ENCODE results near the gene PRRC2B. TPM values are rescaled to one million over a fixed set of nuclear protein-coding genes. Genes with fewer than 3 reads are reported as not detected.

The PRRC2B gene
- total RNA-seq, 2 donors from 2014 or later, result 94.7 to 197 TPM

GRCh38 chr9:131417264-131418142 is 23.6 kb downstream of the PRRC2B start:
- Histone ChIP-seq H3K27ac (peak overlapping the region; percentile 67 to 71), H3K36me3 (no peaks in the 10 kb centered on the region), H3K4me3 (no peak overlapping the region), H3K27me3 (replicated peaks; ENCODE audit: insufficient read depth) (no peaks in the 10 kb centered on the region), H3K4me1 (replicated peaks) (peaks cover 38% of the 10 kb centered on the region), H3K9me3 (no peaks in the 10 kb centered on the region)
- no peak for DNase-seq (ENCODE audit: low spot score)
- WGBS, result 51% methylated on average over 13 of the region's 13 CpGs
- no peak for TF ChIP-seq CTCF (IDR thresholded peaks at IDR 0.05)
- no peak for TF ChIP-seq POLR2A (IDR thresholded peaks at IDR 0.05)
- TF ChIP-seq POLR2AphosphoS5 (IDR thresholded peaks at IDR 0.05), result no peak
- intact Hi-C loops (cut with DNase I), result no loop called here

- 8% methylated on average over 7 of the region's 7 CpGs for WGBS
- H3K4me1 ChIP-seq (replicated peaks), result peaks cover 46% of the 10 kb centered on the region
These were observed 24.5 kb downstream of the PRRC2B start for GRCh38 chr9:131418143-131419025.

GRCh38 chr9:131419026-131419614 is 25.2 kb downstream of the PRRC2B start:
- no peak for DNase-seq (ENCODE audit: low spot score)
- Histone ChIP-seq H3K36me3 (no peaks in the 10 kb centered on the region), H3K27me3 (replicated peaks; ENCODE audit: insufficient read depth) (no peaks in the 10 kb centered on the region), H3K9me3 (no peaks in the 10 kb centered on the region), H3K27ac (peak overlapping the region; percentile 67 to 71), H3K4me3 (no peak overlapping the region), H3K4me1 (replicated peaks) (peaks cover 53% of the 10 kb centered on the region)
- TF ChIP-seq POLR2A (IDR thresholded peaks at IDR 0.05) (no peak), CTCF (IDR thresholded peaks at IDR 0.05) (no peak), POLR2AphosphoS5 (IDR thresholded peaks at IDR 0.05) (no peak)
- 37% methylated on average over 8 of the region's 8 CpGs for WGBS
- intact Hi-C loops (cut with DNase I), result no loop called here

More at GRCh38 chr9:131418143-131419025, 24.5 kb downstream of the PRRC2B start:
- DNase-seq (ENCODE audit: low spot score), result peak; percentile 82
- Histone ChIP-seq H3K27me3 (replicated peaks; ENCODE audit: insufficient read depth) (no peaks in the 10 kb centered on the region), H3K36me3 (no peaks in the 10 kb centered on the region), H3K27ac (peak overlapping the region; percentile 67 to 71), H3K4me3 (no peak overlapping the region), H3K9me3 (no peaks in the 10 kb centered on the region)
- intact Hi-C loops (cut with DNase I), result no loop called here
- TF ChIP-seq POLR2AphosphoS5 (IDR thresholded peaks at IDR 0.05), result peak; percentile 83
- TF ChIP-seq POLR2A (IDR thresholded peaks at IDR 0.05), result no peak

DNA sequence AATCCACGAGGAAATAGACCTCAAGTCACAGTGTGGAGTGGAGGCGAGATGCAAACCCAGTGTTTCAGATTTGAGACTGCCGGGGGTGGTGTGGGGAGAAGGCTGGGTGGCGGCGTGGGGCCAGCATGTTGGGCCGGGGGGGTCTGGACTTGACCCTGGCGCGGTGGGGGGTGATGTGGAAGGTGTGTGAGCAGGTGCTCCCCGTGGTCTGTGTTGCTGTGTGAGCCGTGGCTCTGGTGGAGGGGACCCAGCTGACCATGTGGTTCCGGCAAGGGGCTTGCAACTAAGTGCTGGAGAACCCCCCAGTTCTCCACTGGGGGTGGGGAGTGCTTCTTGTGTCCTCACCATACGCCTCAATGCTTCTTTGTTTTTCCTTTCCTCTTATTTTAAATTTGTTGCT is 25.8 kb downstream of the PRRC2B start:
- intact Hi-C loops (cut with DNase I), result no loop called here
- Histone ChIP-seq H3K27ac (peak overlapping the region in 1 of 2 donors; percentile 67), H3K4me3 (no peak overlapping the region), H3K9me3 (no peaks in the 10 kb centered on the region), H3K36me3 (no peaks in the 10 kb centered on the region), H3K27me3 (replicated peaks; ENCODE audit: insufficient read depth) (no peaks in the 10 kb centered on the region), H3K4me1 (replicated peaks) (peaks cover 54% of the 10 kb centered on the region)
- 71% methylated on average over 12 of the region's 12 CpGs for WGBS
- no peak for TF ChIP-seq POLR2A (IDR thresholded peaks at IDR 0.05)
- DNase-seq (ENCODE audit: low spot score), result no peak

DNA sequence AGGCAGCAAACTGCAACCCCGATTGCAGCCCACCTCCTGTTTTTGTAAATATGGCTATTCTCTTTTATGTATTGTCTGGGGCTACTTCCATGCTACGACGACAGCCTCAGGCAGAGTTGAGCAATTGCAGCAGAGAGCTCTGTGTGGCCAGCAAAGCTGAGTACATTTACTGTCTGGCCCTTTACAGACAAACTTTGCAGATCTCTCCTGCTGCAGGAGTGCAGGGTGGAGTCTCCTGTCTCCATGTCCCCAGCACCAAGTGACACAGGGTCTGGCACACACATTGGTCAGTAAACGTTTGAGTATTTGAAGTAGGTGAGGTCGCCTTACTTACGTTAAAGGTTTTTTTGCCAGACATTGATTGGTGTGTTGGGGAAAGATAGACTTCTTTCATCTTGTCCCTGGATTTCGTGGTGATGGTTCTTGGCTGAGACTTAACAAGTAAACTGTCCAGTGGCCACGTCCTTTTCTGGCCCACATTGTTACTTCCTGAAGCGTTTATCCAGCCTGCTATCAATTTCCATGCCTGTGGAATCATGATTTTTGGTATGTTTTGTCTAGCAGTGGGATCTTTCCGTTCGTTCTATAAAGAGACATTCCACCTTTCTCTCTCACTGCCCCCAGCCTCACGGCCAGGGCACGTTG is 27.2 kb downstream of the PRRC2B start:
- Histone ChIP-seq H3K36me3 (no peaks in the 10 kb centered on the region), H3K9me3 (no peaks in the 10 kb centered on the region), H3K27ac (peak overlapping the region; percentile 39 to 77), H3K4me3 (no peak overlapping the region), H3K27me3 (replicated peaks; ENCODE audit: insufficient read depth) (no peaks in the 10 kb centered on the region), H3K4me1 (replicated peaks) (peaks cover 54% of the 10 kb centered on the region)
- intact Hi-C loops (cut with DNase I), result no loop called here
- DNase-seq (ENCODE audit: low spot score), result peak; percentile 61
- WGBS, result 16% methylated on average over 13 of the region's 13 CpGs
- TF ChIP-seq POLR2A (IDR thresholded peaks at IDR 0.05) (no peak), CTCF (IDR thresholded peaks at IDR 0.05) (peak in 2 of 4 experiments; percentile 13 to 32), POLR2AphosphoS5 (IDR thresholded peaks at IDR 0.05) (peak; percentile 45)

All from prostate gland (tissue), 2 donors.